Renal pelvis (tissue), 4 donors: ENCODE data around the gene CHGA. TPM values are rescaled to one million over a fixed set of nuclear protein-coding genes. Genes with fewer than 3 reads are reported as not detected.

ENCODE experiments used
- DNase-seq: peaks from one replicate; pipeline ENCODE4 v3.0.0-alpha.2; 2013
- polyA plus RNA-seq, 3 donors: library from polyadenylated mRNA; unstranded; fragments of 120-200 nt; gene quantifications; one replicate each; pipeline ENCODE4 v1.2.1, GENCODE V29; 2013; ENCODE audit not compliant: insufficient read length in 3 of 3

Gene CHGA
- polyA plus RNA-seq, 3 donors, result 0.14 to 0.33 (median 0.19) TPM

DNA sequence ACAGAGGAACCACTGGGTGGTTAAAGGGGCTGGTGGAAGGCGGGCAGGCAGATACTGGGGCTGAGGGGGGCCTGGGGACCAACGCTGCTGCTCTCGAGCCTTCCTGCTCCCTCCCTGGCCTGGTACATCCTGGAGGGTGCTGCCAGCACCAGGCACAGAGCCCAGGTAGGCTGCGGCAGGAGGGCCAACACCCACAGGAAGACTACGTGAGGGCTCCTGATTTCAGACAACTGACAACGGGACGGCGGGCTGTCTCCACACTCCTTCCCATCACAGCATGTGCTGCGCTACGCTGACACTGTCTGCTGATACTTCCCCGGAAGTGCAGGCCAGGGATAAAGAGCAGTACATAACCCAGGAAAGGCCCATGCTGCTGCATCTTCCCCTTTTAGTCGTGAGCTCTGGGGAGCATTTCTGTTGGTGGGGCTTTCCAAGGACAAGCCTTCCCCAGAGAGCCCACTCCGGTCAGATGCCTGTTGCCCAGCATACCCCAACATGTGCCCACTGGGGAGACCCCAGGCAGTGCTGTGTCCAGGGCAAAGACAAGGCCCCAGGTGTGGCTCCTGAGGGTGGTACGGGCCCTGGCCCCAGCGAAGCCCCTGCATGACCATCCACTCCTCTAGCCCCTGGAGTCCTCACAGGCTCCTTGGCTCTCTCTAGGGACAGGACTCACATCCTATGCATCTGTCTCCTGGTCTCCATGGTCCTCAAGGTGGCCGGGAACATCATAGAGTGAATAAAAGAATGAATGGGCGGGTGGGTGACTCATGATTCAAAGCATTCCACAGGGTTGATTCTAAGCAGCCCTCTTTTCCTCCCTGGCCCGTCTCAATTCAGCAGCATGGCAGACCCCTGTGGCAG is 38.0 kb downstream of the CHGA start:
- no peak for DNase-seq

DNA sequence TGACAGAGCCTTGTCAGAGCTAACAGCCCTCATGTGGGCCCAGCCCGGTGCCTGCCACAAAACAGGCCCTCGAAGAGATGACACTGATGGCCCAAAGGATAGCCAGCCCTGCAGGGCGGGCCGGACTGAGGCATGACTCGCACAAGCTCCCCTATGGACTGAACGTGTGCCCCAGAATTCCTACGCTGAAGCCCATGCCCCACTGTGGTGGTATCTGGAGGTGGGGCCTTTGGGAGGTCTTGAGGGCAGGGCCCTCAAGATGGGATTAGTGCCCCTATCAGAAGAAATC is 38.6 kb downstream of the CHGA start:
- no peak for DNase-seq

DNA sequence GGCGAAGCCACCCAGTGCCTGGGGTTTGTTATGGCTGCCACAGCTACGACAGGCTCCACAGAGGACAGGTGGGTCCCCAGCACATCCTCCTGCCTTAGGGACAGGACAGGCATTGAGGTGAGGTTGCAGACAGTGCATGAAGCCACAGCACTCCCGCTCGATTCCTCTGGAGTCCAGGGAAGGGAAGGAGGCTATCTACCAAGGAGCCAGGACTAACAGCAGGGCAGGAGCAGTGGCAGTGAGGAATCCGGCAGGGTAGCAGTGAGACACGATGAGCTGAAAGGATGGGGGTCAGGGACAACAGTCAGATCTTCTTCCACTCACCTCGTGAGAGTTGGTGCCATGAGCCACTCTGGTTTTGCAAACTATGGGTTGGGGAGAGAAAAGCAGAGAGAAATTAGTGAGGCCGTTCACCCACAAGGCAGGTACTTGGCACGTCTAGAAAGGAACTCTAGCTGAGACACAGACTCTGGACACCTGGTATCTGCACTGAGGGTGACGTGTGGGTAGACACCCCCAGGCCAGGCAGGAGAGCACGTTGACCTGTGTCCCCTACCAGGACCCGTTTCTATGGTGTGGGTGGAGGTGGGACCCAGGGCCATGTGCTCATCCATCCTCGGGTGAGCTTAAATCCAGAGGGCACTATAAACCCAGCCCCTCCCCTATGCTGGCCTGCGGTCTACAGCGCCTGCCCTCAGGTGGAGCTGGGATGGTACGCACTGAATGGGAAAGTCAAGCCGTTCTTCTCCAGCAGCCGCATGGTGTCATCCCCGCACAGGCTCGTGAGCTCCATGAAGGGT is 39.3 kb downstream of the CHGA start:
- no peak for DNase-seq

DNA sequence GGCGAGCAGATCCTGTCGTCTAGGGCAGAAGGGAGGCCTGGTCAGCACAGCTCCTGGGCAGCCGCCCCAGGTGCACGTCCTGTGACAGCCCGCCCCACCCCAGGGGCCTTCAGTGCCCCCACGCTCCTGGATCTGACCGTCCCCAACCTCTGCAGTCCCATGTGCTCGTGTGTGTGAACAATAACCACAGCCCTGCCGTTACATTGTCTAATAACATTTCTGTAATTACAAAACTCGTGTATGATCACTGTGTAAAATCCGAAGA is 39.8 kb downstream of the CHGA start:
- no peak for DNase-seq

DNA sequence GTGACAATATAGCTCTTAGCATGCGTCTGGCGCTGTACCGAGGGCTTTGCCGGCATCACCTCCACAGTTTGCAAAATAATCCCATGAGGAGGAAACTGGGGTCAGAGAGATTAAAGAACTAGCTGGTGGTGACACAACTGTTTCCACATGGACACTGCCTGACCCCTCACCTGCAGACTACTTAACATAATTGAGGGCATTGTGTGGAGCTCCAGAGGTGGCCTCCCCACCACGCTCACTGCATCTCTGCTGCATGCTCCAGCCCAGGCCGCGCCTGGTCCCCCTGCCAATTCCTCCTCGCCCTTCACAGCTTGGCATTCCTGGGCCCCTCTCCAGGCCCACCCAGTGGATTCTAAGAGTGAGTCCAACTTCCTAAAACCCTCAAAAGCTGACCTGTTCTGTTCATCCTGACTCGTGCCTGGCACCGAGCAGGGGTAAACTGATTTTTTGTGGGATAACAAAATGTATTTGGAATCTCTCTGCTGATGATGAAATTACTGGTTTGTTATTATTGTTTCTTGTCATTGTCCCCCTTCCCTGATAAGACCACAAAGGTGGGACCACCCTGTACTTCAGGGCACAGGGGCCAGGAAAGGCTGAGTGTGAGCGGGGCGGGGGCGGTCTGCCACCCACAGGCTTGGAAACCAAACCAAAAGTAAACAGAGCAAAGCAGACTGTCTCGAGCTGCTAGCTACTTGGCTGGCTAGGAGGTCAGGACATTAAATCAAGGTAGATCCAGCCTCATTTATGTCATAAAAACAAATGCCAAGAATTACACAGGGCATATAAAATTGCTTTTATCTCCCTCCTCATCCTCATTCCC is 40.6 kb downstream of the CHGA start:
- DNase-seq, result no peak

DNA sequence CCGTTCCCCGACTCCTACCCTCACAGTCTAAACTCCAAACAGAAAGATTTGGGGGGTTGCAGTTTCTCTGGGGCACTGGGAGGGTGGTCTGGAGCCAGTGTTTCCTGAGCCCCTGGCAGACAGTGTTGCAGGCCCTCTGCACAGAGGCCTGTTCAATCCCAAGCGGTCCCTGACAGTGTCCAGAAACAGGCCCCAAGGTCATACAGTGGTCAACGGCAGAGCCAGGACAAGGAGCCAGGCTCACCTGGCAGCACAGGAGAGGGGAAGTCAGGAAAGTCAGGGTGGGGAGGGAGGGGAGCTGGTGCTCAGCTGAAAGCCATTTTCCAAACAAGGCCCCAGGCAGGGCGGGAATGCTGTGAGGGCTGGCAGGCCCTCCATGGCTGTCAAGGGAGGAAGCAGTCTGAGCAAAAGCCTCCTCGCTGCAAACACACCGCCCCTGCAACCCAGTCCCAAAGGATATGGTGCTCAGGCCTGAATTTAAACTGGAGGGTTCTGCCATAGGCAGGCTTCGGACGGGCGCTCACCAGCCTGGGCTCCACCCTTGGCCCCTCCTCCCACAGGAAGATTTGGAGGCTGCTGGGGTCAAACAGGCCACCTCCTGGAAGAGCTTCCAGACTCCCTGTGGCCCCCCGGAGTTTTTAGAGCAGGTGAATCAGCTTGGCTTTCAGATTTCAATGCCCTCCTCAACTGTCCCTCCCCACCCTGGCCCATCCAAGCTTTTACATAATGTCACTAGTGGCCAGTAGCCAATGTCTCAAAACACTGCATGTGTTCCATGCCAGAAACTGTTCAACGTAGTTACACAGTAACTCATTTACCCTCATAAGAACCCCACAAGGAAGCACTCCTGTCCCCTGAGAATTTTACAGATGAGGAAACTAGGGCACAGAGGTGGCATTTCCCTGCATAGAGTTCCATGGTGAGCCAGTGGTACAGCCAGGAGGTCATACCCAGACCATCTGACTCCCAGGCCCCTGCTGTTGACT is 41.5 kb downstream of the CHGA start:
- DNase-seq, result no peak

DNA sequence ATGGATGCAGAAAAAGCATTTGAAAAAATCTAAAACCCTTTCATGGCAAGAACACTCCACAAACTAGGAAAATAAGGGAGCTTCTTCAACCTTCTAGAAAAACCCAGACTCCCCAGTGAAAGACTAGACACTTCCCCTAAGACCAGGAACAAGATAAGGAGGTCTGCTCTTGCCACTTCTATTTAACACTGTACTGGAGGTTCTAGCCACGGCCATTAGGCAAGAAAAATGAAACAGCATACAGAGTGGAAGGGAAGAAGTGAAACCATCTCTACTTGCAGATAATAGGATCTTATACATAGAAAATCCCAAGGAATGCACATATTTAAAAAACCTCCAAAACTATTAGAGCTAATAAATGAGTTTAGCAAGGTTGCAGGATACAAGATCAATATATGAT is 42.3 kb downstream of the CHGA start:
- DNase-seq, result no peak

DNA sequence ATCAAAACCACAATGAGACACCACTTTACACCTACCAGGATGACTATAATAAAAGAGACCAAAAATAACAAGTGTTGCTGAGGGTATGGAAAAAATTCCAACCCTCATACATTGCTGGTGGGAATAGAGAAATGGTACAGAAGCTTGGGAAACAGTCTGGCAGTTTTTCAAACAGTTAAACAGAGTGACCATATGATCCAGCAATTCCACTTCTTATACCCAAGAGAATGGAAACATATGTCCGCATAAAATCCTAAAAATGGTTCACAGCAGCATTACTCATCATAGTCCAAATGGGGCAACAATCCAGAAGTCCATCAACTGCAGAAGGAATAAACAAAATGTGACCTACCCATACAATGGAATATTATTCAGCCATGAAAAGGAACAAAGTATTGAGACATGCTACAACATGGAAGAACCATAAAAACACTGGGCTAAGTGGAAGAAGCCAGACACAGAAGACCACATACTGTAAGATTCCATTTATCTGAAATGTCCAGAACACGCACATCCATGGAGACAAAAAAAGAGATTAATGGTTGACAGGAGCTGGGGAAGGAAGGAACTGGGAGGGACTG is 44.5 kb downstream of the CHGA start:
- no peak for DNase-seq

DNA sequence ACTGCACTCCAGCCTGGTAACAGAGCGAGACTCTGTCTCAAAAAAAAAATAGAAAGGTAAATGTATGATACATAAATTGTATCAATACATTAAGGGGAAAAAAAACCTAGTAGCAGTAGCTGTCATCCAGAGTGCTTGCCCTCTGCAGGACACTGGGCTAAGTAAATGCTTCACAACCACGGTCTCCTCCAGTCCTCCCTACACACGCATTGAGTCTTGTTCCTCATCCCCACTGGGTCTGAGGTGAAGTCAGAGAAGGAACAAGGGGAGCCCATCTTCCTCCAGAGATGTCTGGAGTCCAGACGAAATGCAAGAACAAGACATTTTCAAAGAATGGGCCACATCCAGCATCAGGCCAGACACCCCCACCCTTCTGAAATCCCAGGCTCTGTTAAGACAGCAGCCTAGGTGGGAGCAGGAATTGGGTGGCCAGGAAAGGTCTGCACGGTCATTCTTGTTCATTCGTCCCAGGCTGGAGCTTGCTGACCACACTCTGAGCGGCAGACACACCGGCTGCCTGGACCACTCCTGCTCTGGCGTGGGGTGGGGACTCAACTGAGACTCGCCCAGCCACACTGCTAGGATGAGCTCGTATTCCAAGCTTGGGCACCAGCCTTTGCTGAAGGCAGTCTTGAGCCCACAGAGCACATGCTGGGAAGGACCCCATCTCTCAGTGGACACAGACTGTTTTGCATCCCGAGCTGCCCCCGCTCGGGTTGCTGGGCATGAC is 45.5 kb downstream of the CHGA start:
- no peak for DNase-seq

DNA sequence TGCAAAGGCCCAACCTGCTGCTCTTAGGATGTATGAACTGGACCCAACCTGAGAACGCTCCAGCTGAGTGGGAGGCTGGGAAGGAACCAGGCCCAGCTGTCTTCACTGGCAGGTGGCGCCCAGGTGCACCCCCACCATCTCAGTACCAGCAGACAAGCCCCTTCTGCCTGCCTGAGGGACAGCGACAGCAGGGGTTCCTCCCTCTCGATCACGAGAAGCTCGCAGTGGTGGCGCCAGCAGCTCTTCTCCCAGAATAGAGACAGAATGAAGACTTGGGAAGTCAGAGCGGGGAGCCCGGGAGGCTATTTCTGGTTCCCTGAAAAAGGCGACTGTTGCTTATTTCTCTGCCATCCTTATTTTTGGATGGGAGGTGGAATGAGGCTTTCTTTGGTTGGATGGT is 46.5 kb downstream of the CHGA start:
- no peak for DNase-seq

DNA sequence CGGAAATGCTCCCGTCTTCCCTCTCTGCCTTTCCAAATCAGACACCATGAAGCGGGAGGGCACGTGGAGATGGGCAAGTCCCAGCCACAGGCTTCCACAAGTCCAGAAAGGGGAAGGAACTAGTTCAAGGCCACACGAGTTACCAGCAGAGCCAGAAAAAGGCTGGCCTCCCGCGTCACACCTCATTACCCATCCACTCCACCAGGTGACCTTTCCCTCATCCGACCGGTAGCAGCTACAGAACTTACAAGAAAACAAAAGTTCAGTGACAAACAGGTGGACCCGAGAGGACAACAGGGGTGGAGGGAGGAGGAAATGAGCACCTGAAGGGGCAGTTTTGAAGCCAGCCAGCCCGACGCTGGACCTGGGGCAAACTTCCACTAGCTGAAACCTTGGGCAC is 46.9 kb downstream of the CHGA start:
- DNase-seq, result peak; percentile 65

DNA sequence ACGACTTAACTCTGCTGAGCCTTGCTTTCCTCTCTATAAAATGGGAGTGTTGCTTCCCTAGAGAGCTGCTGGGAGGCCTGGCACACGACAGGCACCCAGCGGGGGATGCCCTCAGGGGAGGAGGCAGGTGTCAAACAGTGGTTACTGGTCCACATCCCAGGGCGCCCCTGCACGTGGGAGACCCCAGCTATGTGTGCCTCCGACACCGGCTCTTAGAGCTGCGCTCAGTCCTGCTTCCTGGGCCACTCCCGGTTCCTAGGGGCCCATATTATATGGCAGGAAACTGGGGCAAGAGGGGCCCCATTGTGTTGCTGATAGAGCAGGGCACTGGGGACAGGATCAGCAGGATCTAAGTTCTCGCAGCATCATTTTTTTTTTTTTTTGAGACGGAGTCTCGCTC is 47.3 kb downstream of the CHGA start:
- no peak for DNase-seq

DNA sequence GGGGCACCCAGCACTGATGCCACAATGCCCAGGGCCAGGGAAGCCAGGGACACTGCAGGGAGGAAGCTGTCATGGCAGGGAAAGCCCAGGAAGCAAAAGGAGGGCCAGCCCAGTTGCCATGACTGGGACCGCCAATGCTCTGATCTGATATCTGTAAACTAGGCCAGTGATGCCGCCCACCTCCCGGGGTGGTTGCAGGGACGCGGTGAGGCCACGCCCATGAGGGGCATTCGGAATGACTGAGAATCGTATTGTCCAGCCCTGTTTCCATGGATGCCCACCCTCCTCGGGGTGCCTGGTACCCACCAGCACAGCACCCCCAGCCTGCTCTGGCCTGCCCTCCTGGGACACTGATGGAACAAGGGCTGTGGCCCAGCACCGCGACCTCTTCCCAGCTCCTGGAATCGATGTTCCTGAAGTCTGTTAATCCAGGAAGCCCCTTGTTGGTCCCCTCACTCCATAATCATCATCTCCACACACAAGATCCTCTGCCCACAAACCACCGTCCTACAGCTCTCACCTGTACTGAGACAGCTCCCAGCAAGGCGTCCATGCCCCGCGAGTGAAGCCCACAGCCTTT is 48.7 kb downstream of the CHGA start:
- DNase-seq, result no peak

DNA sequence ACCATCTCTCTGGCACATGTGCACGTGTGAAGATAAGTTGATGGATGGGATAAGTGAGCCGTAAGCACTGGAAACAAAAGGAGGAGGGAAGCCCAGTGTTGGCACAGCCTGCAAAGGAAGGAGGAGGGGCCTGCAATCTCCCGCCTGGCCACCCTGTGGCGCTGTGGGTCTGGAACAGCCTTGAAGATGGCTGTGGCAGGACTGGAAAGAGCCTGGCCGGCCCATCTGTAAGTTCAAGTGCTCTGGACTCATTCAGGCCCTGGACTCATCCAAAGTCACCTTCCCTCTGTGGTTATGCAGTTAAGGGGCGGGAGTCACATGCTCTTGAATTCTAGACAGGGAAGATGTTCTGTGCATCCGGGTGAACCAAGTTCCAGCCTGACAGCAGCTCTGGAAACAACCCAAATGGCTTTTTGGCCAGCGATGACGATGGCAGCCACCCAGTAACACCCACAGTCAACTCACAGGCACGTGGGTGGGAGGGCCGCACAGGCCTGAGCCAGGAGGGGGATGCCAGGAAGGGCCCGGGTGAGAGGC is 50.4 kb downstream of the CHGA start:
- no peak for DNase-seq

DNA sequence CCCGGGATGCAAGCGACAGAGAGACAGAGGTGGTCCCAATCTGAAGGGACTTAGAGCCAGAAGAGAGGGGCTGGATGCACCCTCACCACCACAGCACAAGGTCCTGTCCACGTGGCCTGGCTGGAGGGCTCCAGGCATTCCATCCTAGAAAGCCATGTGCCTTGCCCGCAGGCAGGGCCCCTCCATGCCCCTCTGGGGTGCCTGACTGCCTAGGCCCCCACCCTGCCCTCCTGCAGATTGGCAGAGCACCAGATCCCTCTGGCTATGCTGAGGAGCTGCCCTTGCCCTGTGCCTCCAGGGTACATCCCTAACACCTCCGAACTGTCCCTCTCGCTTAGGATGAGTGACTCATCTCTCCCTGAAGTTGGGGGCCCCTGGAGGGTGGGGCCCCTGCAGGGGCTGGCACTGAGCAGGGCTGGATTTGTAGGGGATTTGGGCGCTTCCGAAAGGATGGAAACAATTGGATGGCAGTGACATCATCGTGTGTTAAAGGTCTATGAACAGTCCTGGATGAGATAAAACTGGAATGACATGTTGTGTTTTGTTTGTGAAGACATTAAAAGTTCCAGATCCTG is 50.9 kb downstream of the CHGA start:
- no peak for DNase-seq

DNA sequence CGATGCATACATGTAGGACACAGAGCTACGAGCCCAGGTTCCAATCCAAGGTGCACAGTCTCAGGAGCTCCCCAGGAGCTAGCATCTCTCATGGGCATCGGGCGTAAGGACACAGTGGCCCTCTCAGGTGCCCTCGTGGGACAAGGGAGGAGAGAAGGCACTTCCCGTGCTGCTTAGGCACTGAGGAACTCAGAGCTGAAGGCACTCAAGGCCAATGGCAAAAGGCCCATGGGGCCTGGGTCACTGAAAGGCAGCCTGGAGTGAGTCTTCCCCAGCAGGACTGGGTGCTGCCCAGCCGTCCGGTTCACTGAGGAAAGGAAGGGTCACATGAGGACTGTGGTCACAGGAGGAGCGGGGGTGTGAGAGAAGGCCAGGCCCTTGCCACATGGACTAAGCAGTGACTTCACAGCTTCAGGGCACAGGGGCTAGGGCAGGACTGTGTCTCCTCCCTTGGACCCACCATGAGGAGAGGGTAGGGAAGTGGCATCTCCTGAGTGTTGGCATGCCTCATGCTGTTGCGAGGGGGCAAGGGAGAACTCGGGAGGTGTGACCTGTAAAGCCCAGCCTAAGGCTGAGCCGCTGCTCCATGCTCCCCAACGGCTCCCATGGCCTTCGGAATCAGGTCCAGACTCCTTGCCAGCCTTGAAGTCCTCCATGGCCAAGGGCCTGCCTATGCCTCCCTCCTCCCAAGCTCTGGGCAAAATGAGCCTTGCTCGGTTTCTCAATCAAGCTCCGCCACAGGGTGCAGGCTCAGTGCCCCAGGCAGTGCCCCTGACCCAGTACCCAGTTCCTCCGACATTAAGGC is 51.8 kb downstream of the CHGA start:
- DNase-seq, result no peak

DNA sequence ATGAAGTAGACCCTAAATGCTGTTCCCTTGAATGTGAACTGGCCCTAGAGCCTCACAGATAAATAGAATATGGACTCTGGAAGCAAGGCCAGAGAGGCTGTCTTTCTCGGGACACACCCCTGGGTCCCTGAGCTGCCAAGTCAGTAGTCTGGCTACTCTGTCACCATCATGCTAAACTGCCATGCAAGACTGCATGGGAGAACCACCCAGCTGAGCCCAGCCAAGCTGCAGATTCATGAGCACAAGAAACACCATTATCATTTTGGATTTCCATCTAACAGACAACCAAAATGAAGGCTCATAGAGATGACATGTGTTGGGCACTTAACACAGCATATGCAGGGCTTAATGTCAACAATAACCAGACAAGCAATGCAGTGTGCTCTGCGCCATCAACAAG is 53.3 kb downstream of the CHGA start:
- DNase-seq, result no peak

DNA sequence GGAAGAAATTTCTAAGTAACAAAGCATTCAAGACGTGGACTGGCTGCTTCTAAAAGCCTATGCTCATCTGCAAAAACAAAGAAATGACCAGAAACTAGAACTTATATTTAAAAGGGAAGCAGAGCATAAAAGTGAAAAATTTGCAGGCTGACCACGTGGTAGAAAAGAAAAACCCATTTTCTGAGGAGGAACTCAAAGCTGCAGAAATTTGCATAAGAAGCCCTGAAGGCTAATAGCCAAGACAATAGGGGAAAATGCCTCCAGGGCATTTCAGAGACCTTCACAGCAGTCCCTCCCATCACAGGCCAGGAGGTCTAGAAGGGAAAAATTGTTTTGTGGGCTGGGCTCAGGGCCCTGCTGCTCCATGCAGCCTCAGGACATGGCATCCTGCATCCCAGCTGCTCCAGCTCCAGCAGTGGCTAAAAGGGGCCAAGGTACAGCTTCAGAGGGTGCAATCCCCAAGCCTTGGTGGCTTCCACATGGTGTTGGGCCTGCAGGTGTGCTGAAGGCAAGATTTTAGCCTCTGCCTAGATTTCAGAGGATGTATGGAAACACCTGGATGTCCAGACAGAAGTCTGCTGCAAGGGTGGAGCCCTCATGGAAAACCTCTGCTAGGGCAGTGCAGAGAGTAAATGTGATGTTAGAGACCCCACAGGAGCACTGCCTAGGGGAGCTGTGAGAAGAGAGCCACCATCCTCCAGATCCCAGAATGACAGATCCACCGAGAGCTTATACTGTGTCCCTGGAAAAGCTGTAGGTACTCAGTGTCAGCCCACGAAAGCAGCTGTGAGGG is 55.5 kb downstream of the CHGA start:
- DNase-seq, result no peak
